CD4-positive, alpha-beta T cell treated with Interleukin-6 for 4 hours (primary cell): ENCODE results near the gene PLXNA3.

Source experiments
- DNase-seq: peaks from one replicate; pipeline ENCODE4 v3.0.0-alpha.2; 2020; ENCODE audit warnings: mixed read lengths

The PLXNA3 gene

GRCh38 chrX:154506483-154507332 lies 48.6 kb downstream of the PLXNA3 start:
- DNase-seq: no peak

DNA sequence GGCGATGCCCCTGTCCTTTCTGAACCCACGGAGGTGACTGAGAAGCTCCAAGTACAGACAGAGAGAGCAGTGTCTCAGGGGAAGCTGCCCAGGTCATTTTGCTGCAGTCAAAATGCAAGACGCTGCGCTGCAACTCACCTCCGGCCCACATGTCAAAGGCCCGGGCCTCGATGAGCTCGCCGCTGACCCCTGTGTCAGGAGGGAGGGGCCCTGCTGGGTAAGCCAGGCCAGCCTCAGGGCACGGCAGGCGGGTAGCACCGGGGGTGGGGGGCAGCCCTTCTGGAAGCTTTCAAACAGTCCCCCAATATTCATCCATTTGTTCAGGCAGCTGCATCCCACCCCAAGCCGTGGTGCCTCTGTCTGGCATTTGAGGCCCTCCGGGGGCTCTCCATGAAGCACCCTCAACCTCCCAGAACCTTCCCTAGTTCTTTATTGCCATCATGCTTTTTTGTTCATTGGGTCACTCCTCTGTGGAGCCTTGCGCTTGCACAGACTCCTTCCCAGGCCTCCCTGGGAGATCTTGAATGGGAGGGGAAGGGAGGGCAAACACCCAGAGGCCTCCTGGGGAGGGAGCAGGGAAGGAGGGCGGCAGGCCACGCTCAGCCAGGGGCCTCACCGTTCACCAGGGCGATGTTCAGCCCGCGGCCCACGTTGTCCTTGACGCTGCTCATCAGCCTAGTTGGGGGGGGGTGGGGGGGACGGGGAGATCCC lies 49.7 kb downstream of the PLXNA3 start:
- no peak for DNase-seq

DNA sequence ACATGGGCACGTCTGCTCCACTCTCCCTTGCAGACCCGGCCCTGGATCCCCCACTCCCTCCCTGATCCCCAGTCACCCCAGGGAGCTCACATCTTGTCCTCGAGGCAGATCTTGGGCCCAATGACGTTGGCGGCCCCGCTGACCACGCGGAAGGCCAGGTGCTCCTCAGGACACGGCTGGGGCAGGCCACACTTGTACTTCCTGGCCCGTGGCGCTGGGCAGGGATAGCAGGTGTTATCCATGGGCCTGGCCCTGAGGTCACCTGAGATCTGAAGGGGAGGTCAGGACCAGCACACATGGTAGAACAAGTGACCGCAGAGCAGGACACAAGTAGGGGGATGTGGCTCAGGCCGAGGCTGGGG lies 50.3 kb downstream of the PLXNA3 start:
- no peak for DNase-seq

GRCh38 chrX:154509455-154509854 lies 51.4 kb downstream of the PLXNA3 start:
- no peak for DNase-seq

DNA sequence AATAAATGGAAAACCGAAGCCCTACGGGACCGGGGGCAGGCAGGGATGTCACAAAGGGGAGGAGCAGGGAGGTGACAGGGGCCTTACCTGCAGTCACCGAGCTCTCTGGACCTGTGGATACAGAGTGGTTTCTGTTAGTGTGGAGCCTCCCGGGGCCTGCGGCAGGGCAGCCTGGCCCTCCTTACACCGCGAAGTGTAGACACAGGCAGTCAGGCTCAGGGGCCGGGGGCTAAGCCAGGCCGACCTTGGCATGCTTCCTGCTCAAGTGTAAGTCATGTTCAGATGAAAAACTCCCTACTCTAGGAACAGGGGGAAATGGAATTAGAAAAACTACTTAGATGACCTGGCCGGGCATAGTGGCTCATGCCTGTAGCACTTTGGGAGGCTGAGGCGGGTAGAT lies 53.7 kb downstream of the PLXNA3 start:
- no peak for DNase-seq

DNA sequence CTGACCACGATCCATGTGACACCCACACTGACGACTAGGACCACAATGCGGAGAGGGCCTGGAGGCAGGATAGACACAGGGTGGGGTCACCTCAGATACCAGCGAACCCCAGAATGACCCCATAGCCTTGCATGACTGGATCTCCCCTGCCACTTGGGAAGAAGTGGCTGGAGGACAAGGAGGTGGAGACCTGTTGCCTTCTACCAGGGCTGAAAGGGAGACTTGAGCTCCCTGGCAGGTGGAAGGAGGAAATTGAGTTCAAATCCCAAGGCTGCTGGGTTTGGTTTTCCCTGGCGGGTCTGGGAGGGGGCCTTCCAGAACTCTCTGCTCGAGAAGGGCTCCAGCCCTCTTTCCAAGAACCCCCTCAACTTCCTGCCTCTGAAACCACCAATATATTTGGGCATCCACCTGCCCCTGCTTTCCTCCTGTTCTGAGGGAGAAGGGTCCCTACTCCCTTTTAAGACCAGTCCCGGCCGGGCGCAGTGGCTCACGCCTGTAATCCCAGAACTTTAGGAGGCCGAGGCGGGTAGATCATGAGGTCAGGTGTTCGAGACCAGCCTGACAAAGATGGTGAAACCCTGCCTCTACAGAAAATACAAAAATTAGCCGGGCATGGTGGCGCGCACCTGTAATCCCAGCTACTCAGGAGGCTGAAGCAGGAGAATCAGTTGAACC lies 54.9 kb downstream of the PLXNA3 start:
- no peak for DNase-seq

DNA sequence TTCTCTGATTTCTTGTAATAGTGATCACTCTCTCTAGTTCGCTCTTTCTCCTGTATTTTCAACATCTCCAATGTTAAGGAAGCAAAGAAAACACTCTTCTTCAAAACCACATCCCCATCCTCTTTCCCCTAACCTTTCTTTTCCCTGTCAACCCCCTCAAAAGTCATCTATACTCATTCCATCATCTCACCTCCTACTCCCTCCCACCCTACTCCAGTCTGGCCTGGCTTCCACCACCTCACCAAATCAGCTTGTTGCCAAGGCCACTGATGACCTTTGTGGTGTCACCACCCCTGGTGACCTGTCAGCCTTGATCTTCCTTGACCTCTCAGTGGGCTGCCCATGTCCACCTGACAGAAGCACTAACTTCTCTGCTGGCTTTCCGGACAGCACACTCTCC lies 55.6 kb downstream of the PLXNA3 start:
- no peak for DNase-seq

DNA sequence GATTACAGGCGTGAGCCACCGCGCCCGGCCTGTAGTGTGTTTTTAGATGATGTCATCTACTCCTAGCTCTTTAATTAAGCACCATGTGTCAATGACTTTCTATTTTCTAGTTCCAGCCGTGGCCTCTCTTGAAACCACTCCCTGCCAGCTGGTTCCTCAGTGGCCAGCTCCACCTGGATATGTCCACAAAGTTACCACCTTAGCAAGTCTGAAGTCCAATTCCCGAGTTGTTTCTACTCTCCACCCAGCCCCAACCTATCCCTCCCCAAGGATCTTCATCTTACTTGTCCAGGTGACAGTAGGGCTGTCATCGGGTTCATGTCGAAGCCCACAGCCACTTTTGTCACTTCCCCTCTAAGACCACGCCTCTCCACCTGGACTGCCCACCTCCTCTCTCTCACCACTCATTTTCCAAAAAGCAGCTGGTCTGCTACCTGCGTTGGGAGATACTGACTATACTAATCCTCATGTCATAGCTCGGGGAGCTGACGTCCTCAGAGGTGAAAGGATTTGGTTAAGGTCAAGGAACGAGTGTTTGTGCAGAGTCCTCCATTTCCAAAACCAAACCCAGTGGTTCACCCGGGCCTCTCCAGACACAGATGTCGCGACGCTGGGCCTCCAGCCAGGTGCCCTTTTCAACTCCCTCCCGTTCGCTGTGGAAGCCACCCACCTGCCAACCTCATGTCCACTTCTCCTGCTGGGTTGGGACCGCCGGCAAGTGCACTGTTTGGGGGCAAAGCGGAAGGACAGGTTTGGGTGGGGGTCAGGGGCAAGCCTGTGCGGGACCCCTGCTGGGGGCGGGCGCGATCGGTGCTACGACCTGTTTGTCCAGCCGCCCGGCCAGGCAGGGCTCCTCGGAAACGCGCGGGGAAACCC lies 57.2 kb downstream of the PLXNA3 start:
- peak; percentile 33 for DNase-seq

- DNase-seq: peak; percentile 94
Measured at GRCh38 chrX:154515966-154516655, 58.0 kb downstream of the PLXNA3 start, which contains the start of gene FAM3A. TSS of gene FAM3A (minus strand) at chrX:154516232. CDS start at chrX:154515772, 460 bp downstream.

GRCh38 chrX:154516656-154517100 lies 58.6 kb downstream of the PLXNA3 start:
- no peak for DNase-seq

DNA sequence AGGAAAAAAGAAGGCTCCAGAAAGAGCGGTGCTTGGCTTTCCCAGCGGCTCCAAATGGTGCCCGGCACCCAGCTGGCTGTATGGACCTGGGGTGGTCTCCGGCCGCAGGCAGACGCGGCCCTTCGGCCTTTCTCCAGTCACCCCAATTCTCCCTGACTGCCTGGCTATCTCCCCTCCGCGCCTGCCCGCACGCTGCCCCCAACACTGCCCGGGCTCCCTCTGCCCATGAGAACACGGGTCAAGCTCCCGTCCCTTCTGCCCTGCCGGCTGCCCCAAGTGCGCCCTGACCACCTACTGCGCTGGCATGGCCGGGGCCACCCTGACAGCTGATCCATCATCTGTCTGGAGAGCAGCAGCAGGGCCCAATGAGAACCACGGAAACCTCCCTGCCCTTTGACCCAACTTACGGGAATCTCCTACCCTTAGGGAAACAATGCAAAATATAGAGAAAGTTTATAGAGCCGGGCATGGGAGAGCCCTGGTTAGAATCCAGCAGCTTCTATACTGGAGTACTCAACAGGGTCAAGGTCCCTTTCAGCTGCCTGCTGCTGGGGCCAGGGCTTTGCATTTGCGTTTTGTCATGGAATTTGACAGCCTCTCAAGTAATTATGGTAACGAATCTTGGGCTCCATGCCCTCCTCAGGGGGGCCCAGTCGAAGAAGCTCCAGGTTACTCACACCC lies 59.2 kb downstream of the PLXNA3 start:
- DNase-seq: no peak

GRCh38 chrX:154519389-154519788 lies 61.3 kb downstream of the PLXNA3 start:
- no peak for DNase-seq

GRCh38 chrX:154525606-154526490 lies 67.8 kb downstream of the PLXNA3 start:
- no peak for DNase-seq

DNA sequence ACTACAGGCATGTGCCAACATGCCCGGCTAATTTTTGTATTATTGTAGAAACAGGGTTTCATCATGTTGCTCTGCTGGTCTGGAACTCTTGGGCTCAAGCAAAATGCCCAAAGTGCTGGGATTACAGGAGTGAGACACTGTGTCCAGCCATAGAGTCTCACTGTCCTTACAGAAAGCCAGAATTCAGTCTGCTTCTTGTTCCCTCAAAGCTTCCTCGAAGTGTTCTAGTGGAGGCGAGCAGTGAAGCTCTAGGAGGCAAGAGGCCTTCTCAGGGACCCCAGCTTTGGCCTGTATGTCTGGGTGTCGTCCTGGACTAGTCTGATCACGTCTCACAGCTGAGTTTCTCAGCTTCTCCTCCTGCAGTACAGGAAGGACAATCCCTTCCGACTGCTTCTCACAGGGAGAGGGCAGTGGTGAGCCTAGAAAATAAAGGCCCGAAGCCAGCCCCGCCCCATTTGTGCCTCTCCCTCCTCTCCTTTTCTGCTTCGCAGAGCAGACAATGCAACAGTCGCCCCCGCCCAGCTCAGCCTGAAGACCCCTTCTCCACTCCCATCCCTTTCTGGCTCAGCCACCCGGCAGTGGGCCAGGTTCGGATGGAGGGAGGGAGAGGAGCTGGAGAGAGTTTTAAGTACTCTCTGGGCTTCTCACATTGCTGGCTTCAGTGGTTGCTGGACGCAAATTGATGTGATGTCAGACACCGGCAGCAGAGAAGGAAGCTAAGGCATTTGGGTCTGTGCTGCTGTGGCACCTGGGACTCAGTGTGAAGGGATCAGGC lies 69.0 kb downstream of the PLXNA3 start:
- DNase-seq: peak; percentile 75
